ENCODE measurements around the gene PPP2R2D.

DNA sequence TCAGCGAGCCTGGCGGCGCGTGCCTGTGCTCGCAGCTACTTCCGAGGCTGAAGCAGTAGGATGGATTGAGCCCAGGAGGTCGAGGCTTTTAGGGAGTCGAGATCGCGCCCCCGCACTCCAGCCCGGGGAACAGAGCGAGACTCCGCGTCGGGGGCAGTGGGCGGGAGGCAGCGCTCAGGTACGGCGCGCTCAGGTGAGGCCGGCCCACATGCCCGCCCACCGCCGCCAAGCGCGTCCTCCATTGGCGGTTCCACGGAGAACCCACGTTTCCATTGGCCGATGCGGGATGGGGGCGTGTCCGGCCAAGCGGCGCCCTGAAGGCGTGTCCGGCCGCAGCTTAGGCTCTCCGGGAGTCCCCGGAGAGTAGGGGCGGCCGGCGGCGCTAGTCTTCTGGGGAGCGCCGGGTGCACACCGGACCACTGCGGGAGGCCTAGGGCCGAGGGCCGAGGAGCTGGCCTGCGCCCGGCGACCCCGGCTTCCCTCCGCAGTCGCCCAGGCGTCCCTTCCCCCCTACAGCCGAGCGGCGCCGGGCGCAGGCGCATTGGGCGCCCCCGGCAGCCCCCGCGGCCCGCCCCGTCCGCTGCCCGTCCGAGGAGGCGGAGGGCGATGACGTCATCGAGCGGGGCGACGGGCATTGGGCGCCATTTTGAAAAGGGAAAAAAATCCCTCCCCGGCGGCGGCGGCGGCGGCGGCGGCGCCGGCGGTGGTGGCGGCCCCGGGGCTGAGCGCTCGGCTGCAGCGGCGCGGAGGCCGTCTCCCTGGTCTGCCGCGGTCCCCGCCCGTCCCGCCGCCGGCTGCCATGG lies at the start of gene PPP2R2D:
- TF ChIP-seq ZNF384 (IDR thresholded peaks at IDR 0.05) (no peak), HDGF (IDR thresholded peaks at IDR 0.05; ENCODE audit: borderline replicate concordance) (no peak), FOXK2 (IDR thresholded peaks at IDR 0.05) (no peak), BHLHE40 (IDR thresholded peaks at IDR 0.05; ENCODE audit: borderline replicate concordance) (no peak), SUZ12 (IDR thresholded peaks at IDR 0.05) (no peak), FOXM1 (IDR thresholded peaks at IDR 0.05; ENCODE audit: borderline replicate concordance) (no peak; the same call in 1 of the 2 replicates), FOXA1 (IDR thresholded peaks at IDR 0.05) (no peak), L3MBTL2 (conservative IDR thresholded peaks at IDR 0.05) (peak; percentile 82), SP1 (IDR thresholded peaks at IDR 0.05) (no peak), TARDBP (IDR thresholded peaks at IDR 0.05) (no peak)
